ENCODE results near the gene NEK7. TPM values are rescaled to one million over a fixed set of nuclear protein-coding genes. Genes with fewer than 3 reads are reported as not detected.

Gene NEK7
- total and polyA plus RNA-seq, 9 of the 15 experiments (the other 6 are each of a cell fraction or from before 2014, with no cell fraction given), result 8.5 to 37.3 (median 27.7) TPM

GRCh38 chr1:198253668-198254067 is 96.9 kb downstream of the NEK7 start (continued):
- TF ChIP-seq NR0B1 (IDR thresholded peaks at IDR 0.05; ENCODE audit: partially characterized antibody) (no peak), JUN (IDR thresholded peaks at IDR 0.05; ENCODE audit: borderline replicate concordance, low read depth, low read length) (0 out of 2 replicates have a peak, but pooled peaks have one; percentile 41), JUN (CRISPR knock-in tag; IDR thresholded peaks at IDR 0.05; ENCODE audit: borderline replicate concordance) (no peak), JUND (IDR thresholded peaks at IDR 0.05; ENCODE audit: borderline replicate concordance, low read depth, low read length) (peak; percentile 72), JUND (tag; IDR thresholded peaks at IDR 0.05; ENCODE audit: borderline replicate concordance, low read depth, low read length) (peak; percentile 75; the same call in 2 of the 3 replicates), ZNF445 (CRISPR knock-in tag; IDR thresholded peaks at IDR 0.05; ENCODE audit: low read depth) (no peak), SOX6 (IDR thresholded peaks at IDR 0.05) (peak; percentile 27; the same call in 1 of the 2 replicates), KLF1 (tag; IDR thresholded peaks at IDR 0.05) (no peak), NEUROD1 (IDR thresholded peaks at IDR 0.05; ENCODE audit: borderline replicate concordance, low read depth, low read length, partially characterized antibody) (no peak), CTBP1 (IDR thresholded peaks at IDR 0.05; ENCODE audit: borderline replicate concordance) (0 out of 2 replicates have a peak, but pooled peaks have one; percentile 34), RCOR1 (IDR thresholded peaks at IDR 0.05; ENCODE audit: borderline replicate concordance in 1 of 2, low read depth in 2 of 2, low read length in 2 of 2) (0 out of 4 replicates have a peak, but pooled peaks of 1 of the 2 experiments have one; percentile 5), TEAD4 (IDR thresholded peaks at IDR 0.05; ENCODE audit: low read length) (peak; percentile 27; the same call in 1 of the 2 replicates), TEAD4 (CRISPR knock-in tag; IDR thresholded peaks at IDR 0.05; ENCODE audit: borderline replicate concordance) (no peak)
- TF ChIP-seq, protein P1, sequence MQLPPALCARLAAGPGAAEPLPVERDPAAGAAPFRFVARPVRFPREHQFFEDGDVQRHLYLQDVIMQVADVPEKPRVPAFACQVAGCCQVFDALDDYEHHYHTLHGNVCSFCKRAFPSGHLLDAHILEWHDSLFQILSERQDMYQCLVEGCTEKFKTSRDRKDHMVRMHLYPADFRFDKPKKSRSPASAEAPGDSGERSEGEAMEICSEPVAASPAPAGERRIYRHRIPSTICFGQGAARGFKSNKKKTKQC (CRISPR knock-in tag; IDR thresholded peaks at IDR 0.05), result no peak
